ENCODE data around the gene ASB1. TPM values are rescaled to one million over a fixed set of nuclear protein-coding genes. Genes with fewer than 3 reads are reported as not detected.

The ASB1 gene
- total and polyA plus RNA-seq, 9 of the 15 experiments (the other 6 are each of a cell fraction or from before 2014, with no cell fraction given): 6.3 to 37.7 (median 23.9) TPM

DNA sequence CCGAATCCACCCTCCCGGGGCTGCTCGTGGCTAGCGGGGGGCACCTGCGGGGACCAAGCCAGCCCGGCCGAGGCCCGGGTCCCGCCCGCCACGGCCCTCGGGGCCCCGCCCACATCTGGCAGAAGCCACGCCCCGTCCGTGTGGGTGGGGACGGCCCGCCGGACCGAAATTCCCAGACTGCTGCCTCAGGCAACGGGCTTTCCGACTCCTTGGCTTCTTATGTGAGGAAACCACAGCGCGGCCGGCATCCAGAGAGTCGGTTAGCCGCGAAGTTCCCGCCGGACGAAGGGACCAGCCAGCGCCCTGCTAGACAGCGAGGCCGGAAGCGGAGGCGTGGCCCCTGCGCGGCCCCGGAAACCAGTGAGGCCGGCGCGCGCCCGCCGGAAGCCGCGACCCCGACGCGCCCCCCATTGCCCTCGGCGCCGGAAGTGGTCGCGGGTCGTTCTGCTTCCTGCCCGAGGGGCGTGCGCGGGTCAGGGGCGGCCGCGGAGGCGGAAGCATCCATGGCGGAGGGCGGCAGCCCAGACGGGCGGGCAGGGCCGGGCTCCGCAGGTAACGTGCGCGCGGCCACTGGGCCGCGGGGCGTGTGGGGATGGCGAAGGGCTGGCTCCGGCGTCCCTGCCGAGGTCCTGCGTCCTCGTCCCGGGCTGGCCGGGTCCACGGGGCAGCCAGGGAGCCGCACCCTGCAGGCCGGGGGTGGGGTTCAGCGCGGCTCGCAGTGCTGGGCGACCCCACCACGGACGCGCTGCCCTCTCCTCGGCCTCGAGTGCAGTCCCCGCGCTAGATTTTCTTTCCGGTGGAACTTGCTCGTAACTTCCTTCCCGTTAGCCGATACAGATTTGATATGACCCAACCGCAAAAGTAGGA is at the start of gene ASB1 (continued):
- TF ChIP-seq ZBTB40 (IDR thresholded peaks at IDR 0.05) (peak; percentile 86), ZBTB40 (CRISPR knock-in tag; IDR thresholded peaks at IDR 0.05) (no peak), YY1 (IDR thresholded peaks at IDR 0.05; ENCODE audit: borderline replicate concordance in 1 of 3, control insufficient read depth in 1 of 3, extremely low read depth in 1 of 3, insufficient read depth in 3 of 3, insufficient read length in 1 of 3, insufficient replicate concordance in 2 of 3, low read depth in 1 of 3, low read length in 2 of 3) (peak in 2 of 3 experiments; percentile 44 to 63), EGR1 (conservative IDR thresholded peaks at IDR 0.05) (peak; percentile 88), PTTG1 (tag; IDR thresholded peaks at IDR 0.05; ENCODE audit: low read depth) (no peak)
